ENCODE results near the gene PLEKHA4.

DNA sequence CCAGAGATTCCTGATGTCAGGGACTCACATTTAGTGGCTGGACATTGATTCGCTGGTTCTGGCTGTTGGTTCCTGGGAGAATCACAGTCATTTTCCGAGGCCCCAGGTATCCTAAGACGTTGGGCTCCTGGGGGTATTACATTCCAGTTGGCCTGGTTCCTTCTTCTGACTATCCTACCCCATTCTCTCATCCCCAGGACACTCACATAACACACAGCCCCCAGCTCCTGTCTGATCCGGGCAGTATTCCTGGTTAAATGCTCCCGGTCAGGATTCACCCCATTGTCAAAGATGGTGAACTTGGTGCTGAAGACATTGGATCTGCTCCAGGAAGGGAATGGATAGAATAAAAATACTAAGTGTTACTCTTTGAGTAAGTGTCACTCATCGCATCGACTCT is 15.3 kb upstream of the PLEKHA4 start:
- TF ChIP-seq CTCF (IDR thresholded peaks at IDR 0.05) (no peak), POLR2A (IDR thresholded peaks at IDR 0.05) (no peak)

All from breast epithelium (tissue), 3 donors.